ENCODE measurements around the gene PRICKLE2.

PRICKLE2 gene

GRCh38 chr3:64187065-64187959, 38.0 kb downstream of the PRICKLE2 start:
- no peak for DNase-seq

- no peak for DNase-seq
Observed at GRCh38 chr3:64186667-64187064, 38.6 kb downstream of the PRICKLE2 start.

- no peak for DNase-seq
Observed at GRCh38 chr3:64185436-64185835, 39.8 kb downstream of the PRICKLE2 start.

GRCh38 chr3:64184621-64185020, 40.6 kb downstream of the PRICKLE2 start:
- DNase-seq: no peak

- DNase-seq: no peak
Observed at GRCh38 chr3:64179860-64180259, 45.4 kb downstream of the PRICKLE2 start.

- no peak for DNase-seq
Observed at GRCh38 chr3:64179249-64179648, 46.0 kb downstream of the PRICKLE2 start.

GRCh38 chr3:64178419-64178818, 46.8 kb downstream of the PRICKLE2 start:
- no peak for DNase-seq

GRCh38 chr3:64176461-64176996, 48.7 kb downstream of the PRICKLE2 start:
- no peak for DNase-seq

GRCh38 chr3:64174328-64174727, 50.9 kb downstream of the PRICKLE2 start:
- no peak for DNase-seq

GRCh38 chr3:64173563-64173962, 51.7 kb downstream of the PRICKLE2 start:
- no peak for DNase-seq

GRCh38 chr3:64170270-64170669, 55.0 kb downstream of the PRICKLE2 start:
- DNase-seq: no peak

- DNase-seq: no peak
Observed at GRCh38 chr3:64167868-64168267, 57.4 kb downstream of the PRICKLE2 start.

GRCh38 chr3:64167351-64167750, 57.9 kb downstream of the PRICKLE2 start:
- DNase-seq: no peak

- no peak for DNase-seq
Observed at GRCh38 chr3:64166584-64167162, 58.6 kb downstream of the PRICKLE2 start.

GRCh38 chr3:64164349-64164748, 60.9 kb downstream of the PRICKLE2 start:
- no peak for DNase-seq

- DNase-seq: no peak
Observed at GRCh38 chr3:64163755-64164148, 61.5 kb downstream of the PRICKLE2 start.

GRCh38 chr3:64163019-64163754, 62.1 kb downstream of the PRICKLE2 start:
- no peak for DNase-seq

- no peak for DNase-seq
Observed at GRCh38 chr3:64161481-64161952, 63.7 kb downstream of the PRICKLE2 start.

- DNase-seq: no peak
Observed at GRCh38 chr3:64160000-64160695, 65.1 kb downstream of the PRICKLE2 start.

- DNase-seq: no peak
Observed at GRCh38 chr3:64158334-64158733, 66.9 kb downstream of the PRICKLE2 start.

GRCh38 chr3:64157150-64158035, 67.9 kb downstream of the PRICKLE2 start:
- DNase-seq: no peak

- DNase-seq: no peak
Observed at GRCh38 chr3:64155328-64155727, 69.9 kb downstream of the PRICKLE2 start.

Measured in activated naive CD4-positive, alpha-beta T cell (primary cell).